Measurements from ENCODE around the gene CCDC15.
"Not testable (repeated sequence)": the region's sequence is repeated elsewhere in the genome, so short reads cannot be mapped to it uniquely, and the experiment has no call there.

CCDC15 gene

DNA sequence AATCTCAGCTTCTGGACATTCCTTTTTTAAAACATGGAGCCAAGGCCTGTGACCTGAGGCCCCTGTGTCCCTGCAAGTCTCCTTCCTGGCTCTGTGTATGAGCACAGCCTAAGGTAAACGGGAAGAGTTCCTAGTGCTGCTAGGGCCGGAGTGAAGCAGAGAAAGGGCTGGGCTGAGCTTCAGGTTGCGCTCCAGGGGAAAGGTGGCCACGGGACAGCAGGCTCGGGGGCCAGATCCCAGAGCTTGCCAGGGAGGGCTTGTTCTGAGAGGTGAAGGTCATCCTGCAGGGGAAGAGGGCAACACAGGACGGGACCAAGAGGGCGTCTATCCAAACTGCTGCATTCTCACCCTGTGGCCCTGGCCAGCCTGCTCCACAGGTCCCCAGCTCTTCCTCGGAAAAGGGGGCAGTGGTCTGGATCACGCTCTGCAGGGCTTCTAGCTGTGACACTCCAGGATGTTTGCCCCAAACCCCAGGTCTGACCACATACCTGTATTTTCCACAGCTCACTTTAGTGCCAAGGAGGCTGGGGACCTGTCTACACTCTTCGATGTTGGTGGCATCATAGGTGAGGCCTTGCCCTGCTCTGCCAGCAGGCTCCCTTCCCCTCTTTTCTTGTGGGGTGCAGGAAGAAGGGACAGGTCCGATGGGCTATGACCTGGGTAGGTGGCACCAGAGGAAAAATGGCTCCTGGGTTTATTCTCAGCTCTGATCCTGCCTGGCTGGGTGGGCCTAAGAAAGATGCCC lies 129.5 kb downstream of the CCDC15 start:
- DNase-seq, result no peak

GRCh38 chr11:125084057-125084416 lies 130.0 kb downstream of the CCDC15 start:
- no peak for DNase-seq

DNA sequence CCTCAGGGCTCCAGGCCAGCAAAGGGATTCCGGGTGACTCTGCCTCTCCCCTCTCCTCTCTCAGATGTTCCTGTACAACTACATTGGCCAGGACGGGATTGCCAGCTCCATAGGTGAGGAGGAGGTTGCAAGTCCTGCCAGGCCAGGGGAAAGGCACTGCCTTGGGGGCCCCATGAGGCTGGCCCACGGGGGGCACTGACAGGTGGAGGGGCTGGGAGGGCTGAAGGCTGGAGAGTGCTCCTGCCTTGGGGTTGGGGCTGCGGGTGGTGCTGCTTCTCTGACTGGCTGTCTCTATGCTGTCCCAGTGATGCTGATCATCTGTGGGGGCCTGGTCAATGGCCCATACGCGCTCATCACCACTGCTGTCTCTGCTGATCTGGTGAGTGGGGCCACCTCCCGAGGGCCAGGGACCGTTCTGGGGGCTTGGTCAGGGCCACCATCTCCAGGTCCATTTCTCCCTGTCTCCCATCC lies 130.8 kb downstream of the CCDC15 start:
- DNase-seq, result no peak

DNA sequence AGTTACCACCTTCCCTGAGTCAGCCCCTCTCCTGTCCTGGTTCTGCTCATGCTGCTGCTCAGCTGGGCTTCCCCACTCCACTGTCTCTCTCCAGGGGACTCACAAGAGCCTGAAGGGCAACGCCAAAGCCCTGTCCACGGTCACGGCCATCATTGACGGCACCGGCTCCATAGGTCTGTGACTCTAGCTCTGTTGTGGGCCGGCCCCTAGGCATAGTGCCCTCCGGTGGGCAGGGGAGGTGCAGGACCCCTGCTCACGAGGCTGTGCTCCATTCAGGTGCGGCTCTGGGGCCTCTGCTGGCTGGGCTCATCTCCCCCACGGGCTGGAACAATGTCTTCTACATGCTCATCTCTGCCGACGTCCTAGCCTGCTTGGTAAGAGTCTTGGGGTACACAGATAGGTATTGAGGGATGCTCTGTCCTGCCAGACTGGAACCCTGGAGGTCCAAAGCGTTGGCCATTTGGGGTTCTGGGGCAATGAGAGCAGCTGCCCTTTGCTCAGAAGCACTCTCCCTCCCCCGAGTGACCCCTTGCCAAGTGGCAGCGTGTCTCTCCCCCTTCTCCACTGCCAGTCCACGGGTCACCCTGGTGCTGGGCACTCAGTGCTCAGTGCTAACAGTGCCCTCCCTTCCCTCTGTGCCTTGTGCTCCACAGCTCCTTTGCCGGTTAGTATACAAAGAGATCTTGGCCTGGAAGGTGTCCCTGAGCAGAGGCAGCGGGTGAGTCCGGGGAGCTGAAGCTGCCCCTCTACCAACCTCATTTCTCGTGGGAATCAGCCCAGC lies 131.5 kb downstream of the CCDC15 start:
- DNase-seq, result no peak

- no peak for DNase-seq
These were observed 132.8 kb downstream of the CCDC15 start for GRCh38 chr11:125086633-125087296.

- DNase-seq, result no peak
These were observed 134.1 kb downstream of the CCDC15 start for GRCh38 chr11:125088123-125088522.

GRCh38 chr11:125088576-125089455 lies 134.8 kb downstream of the CCDC15 start:
- DNase-seq, result no peak

- not testable (repeated sequence) for DNase-seq
These were observed 135.5 kb downstream of the CCDC15 start for GRCh38 chr11:125089481-125089880.

- DNase-seq, result not testable (repeated sequence)
These were observed 136.1 kb downstream of the CCDC15 start for GRCh38 chr11:125090151-125090550.

DNA sequence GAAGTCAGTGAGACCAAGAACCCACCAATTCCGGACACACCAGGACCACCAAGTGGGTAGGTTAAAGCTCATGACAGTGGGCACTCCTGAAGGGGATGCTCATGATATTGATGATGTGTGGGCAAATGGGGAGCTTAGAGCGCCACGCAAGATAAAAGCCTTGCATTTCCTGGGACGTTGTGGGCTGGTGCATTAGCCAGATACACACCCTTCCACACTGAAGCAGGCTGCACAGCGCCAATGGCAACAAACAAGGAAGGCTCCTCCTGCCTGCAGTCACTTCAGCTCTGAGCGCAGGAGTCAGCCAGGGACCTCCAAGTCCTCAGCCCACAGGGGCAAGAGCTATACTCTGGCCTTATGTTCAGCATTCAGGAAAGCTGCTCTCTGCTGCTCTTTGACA lies 136.8 kb downstream of the CCDC15 start:
- no peak for DNase-seq
